KMS-11 (cell line): Measurements from ENCODE around the gene CELF2.

Experiments
- H2AFZ ChIP-seq: fragments of 200-600 bp; sonication (generic); 2 replicates; pipeline ENCODE4 v1.6.1; 2016; ENCODE audit warnings: antibody characterized with exemption, mixed run types, low read depth
- H3K27ac ChIP-seq: fragments of 200-600 bp; sonication (generic); 2 replicates; pipeline ENCODE4 v1.6.1; 2016; ENCODE audit warnings: mild to moderate bottlenecking, mixed run types
- H3K27me3 ChIP-seq: fragments of 200-600 bp; sonication (generic); 2 replicates; pipeline ENCODE4 v1.6.1; 2017; ENCODE audit warnings: mild to moderate bottlenecking, low read depth, mixed run types, moderate library complexity; ENCODE audit not compliant: insufficient read depth
- H3K36me3 ChIP-seq: fragments of 200-600 bp; sonication (generic); 2 replicates; pipeline ENCODE4 v1.6.1; 2017; ENCODE audit warnings: mild to moderate bottlenecking, mixed run types; ENCODE audit not compliant: insufficient read depth
- H3K4me1 ChIP-seq: fragments of 200-600 bp; sonication (generic); 2 replicates; pipeline ENCODE4 v1.6.1; 2016; ENCODE audit warnings: mild to moderate bottlenecking, low read depth, mixed run types; ENCODE audit not compliant: poor library complexity, severe bottlenecking
- H3K4me2 ChIP-seq: fragments of 200-600 bp; sonication (generic); 2 replicates; pipeline ENCODE4 v1.7.0; 2016; ENCODE audit warnings: mild to moderate bottlenecking, mixed run types
- H3K4me3 ChIP-seq: fragments of 200-600 bp; sonication (generic); IDR thresholded peaks from 2 replicates; pipeline ENCODE4 v1.6.1; 2017; ENCODE audit warnings: low read depth, low read length, mixed read lengths; ENCODE audit not compliant: insufficient read depth
- H3K79me2 ChIP-seq: fragments of 200-600 bp; sonication (generic); 2 replicates; pipeline ENCODE4 v1.6.1; 2016; ENCODE audit warnings: low read depth, mixed run types; ENCODE audit not compliant: insufficient read depth
- H3K9ac ChIP-seq: fragments of 200-600 bp; sonication (generic); 2 replicates; pipeline ENCODE4 v1.6.1; 2016; ENCODE audit warnings: mild to moderate bottlenecking, mixed run types
- H4K20me1 ChIP-seq: fragments of 200-600 bp; sonication (generic); 2 replicates; pipeline ENCODE4 v1.6.1; 2016; ENCODE audit warnings: mild to moderate bottlenecking, mixed run types; ENCODE audit not compliant: insufficient read depth
- TF ChIP-seq, protein P1 (sequence below): fragments of 200-600 bp; sonication (generic); conservative IDR thresholded peaks from 2 replicates; pipeline ENCODE4 v1.6.1; 2017; ENCODE audit warnings: low read depth, mild to moderate bottlenecking, antibody characterized with exemption, low read length, moderate library complexity, mixed read lengths

The CELF2 gene

DNA sequence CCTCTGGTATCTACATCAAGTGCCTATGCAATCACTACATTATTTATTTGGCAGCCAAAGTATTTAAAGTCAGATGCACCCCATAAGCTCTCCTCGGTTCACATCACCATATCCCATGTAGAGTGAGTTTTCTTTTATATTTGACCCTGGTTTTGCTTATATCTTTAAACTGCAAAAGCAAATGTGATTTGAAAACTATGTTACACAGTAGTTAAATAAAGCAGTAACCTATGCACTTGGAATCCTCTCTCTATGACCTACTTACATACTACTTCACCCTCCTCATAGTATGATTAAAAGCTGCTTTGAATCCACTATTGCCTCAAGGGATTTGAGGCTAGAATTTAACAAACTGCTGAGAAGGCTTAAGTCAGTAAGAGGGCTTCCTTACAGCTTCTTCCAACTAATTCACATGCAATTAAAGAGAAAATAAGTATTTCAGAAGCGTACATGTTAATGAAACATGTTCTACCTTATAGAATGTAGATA lies 2.2 kb upstream of the CELF2 start:
- Histone ChIP-seq H3K36me3 (no peaks in the 10 kb centered on the region), H4K20me1 (no peaks in the 10 kb centered on the region), H3K4me3 (no peak overlapping the region), H3K27ac (no peak overlapping the region), H3K79me2 (no peaks in the 10 kb centered on the region), H3K4me1 (peaks cover 14% of the 10 kb centered on the region), H3K9ac (no peak overlapping the region), H3K4me2 (no peak overlapping the region), H3K27me3 (no peaks in the 10 kb centered on the region), H2AFZ (no peak overlapping the region)
- TF ChIP-seq, protein P1, sequence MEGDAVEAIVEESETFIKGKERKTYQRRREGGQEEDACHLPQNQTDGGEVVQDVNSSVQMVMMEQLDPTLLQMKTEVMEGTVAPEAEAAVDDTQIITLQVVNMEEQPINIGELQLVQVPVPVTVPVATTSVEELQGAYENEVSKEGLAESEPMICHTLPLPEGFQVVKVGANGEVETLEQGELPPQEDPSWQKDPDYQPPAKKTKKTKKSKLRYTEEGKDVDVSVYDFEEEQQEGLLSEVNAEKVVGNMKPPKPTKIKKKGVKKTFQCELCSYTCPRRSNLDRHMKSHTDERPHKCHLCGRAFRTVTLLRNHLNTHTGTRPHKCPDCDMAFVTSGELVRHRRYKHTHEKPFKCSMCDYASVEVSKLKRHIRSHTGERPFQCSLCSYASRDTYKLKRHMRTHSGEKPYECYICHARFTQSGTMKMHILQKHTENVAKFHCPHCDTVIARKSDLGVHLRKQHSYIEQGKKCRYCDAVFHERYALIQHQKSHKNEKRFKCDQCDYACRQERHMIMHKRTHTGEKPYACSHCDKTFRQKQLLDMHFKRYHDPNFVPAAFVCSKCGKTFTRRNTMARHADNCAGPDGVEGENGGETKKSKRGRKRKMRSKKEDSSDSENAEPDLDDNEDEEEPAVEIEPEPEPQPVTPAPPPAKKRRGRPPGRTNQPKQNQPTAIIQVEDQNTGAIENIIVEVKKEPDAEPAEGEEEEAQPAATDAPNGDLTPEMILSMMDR, result no peak

DNA sequence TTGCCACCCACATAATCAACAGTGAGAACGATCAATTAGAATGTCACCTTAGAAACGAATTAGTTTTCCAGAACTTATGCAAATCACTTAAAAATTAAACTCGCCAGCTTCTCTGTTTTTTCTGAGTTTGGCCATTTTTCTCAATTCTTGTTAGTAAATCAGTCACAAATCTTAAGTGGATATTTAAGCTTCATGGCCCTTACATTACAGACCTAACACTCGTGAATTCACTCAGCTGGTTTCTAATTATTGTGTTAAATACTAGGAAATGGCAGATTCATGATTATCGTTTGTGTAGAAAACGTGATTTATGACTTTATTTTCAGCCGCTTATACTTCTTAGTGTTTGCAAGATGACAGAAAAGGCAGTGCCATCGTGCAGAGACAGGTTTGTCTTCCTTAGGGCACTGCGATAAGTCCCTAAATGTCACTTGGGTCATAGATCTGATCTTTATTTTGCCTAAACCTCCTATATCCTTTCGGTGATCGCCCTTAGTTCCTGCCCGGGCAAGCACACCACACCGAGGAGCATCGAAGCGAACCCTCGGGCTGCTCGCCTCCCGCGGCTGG lies 587 bp upstream of the CELF2 start:
- Histone ChIP-seq H3K4me3 (no peak overlapping the region), H3K27me3 (no peaks in the 10 kb centered on the region), H2AFZ (peak overlapping the region; percentile 93), H3K9ac (no peak overlapping the region), H3K36me3 (no peaks in the 10 kb centered on the region), H3K4me2 (peak overlapping the region; percentile 43; the same call in 1 of the 2 replicates), H3K4me1 (peaks cover 14% of the 10 kb centered on the region), H3K27ac (no peak overlapping the region), H3K79me2 (no peaks in the 10 kb centered on the region), H4K20me1 (no peaks in the 10 kb centered on the region)
- TF ChIP-seq, protein P1, result no peak

DNA sequence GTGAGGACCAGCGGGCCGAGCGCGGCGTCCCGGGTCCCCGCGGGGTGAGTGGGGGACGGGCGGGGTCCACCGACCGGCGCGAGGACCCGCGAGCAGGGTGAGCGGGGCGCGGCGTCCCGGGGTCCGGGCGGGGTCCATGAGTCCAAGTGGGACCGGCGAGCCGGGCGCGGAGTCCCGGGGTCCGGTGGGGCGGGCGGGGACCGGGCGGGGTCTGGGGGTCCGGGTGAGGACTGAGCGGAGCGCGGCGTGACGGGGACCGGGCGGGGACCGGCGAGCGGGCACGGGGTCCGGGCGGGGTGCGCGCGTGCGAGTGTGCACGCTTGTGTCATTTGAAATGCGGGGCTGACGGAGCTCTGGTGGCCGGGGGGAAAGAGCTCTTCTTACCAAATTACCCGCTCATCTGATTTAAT lies 765 bp downstream of the CELF2 start:
- Histone ChIP-seq H3K4me3 (no peak overlapping the region), H4K20me1 (no peaks in the 10 kb centered on the region), H3K4me1 (peaks cover 14% of the 10 kb centered on the region), H3K36me3 (no peaks in the 10 kb centered on the region), H3K79me2 (no peaks in the 10 kb centered on the region), H2AFZ (peak overlapping the region; percentile 72), H3K9ac (peak overlapping the region; percentile 69), H3K27me3 (no peaks in the 10 kb centered on the region), H3K27ac (peak overlapping the region; percentile 40), H3K4me2 (peak overlapping the region; percentile 55)
- TF ChIP-seq, protein P1, result no peak

DNA sequence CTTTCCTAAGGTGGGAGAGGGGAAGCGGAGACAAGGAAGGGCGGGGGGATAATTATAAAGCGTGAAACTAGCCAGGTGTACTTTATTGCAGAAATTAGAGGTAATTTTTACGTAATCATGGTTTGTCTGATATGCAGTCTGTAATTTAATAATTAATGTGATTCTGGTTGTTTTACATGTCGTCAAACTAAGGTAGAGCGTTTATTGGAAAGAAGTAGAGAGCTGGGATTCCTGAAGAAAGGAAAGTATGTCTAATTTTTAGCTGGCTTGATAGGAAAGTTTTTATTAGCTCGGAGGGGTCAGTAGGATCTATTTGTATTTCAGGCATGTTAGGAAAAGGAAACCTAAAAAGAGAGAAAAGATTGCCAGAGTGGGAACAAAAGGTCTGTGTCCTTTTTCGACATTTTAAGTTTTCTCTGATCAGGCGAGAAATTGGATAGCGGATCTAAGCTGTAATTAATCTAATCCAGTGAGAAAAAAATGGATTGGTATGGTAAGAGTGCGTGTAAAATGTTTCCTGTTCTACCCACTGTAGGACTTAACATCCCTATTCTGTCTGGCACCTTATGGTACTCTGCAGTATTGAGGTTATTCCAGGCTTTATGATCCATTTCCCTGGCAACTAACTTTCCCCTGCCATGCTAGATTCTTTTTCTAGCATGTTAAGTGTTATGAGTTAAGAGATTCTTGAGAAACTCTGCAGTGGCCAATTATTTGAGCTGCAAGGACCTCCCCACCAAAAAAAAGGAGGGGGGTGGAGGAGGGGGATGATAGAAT lies 1.4 kb downstream of the CELF2 start:
- Histone ChIP-seq H3K9ac (peak overlapping the region; percentile 69; the same call in 1 of the 2 replicates), H3K4me1 (peaks cover 14% of the 10 kb centered on the region), H3K79me2 (no peaks in the 10 kb centered on the region), H3K27me3 (no peaks in the 10 kb centered on the region), H3K27ac (no peak overlapping the region), H3K36me3 (no peaks in the 10 kb centered on the region), H4K20me1 (no peaks in the 10 kb centered on the region), H3K4me2 (peak overlapping the region; percentile 55), H3K4me3 (no peak overlapping the region), H2AFZ (peak overlapping the region; percentile 72; the same call in 1 of the 2 replicates)
- TF ChIP-seq, protein P1, result no peak
